HG03039 (cell line): ENCODE results near the gene TM9SF3.

ENCODE experiments used
- ATAC-seq: cut with Tn5 transposase; IDR thresholded peaks from one replicate; pipeline ENCODE4 v1.9.1; 2021; ENCODE audit warnings: mild to moderate bottlenecking, moderate library complexity; ENCODE audit not compliant: unreplicated experiment

Gene TM9SF3

DNA sequence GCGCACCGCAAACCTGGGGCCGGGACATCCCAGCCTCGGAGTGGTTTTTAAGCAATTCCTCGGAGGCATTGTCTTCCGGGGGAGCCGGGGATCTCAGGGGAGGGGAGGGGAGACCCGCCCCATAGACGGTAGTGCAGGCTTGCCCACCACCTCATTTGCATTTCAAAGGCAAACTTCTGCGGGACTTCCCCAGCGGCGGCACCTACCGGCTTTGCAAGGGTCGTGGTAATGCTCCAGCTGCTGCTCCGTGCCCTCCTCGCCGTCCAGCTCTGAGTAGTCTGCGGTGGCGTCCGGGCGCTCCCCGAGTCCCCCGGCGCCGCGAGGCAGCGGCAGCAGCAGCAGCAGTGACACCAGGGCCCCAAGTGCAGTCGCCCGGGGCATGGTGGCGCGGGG lies 73.5 kb downstream of the TM9SF3 start:
- no peak for ATAC-seq

DNA sequence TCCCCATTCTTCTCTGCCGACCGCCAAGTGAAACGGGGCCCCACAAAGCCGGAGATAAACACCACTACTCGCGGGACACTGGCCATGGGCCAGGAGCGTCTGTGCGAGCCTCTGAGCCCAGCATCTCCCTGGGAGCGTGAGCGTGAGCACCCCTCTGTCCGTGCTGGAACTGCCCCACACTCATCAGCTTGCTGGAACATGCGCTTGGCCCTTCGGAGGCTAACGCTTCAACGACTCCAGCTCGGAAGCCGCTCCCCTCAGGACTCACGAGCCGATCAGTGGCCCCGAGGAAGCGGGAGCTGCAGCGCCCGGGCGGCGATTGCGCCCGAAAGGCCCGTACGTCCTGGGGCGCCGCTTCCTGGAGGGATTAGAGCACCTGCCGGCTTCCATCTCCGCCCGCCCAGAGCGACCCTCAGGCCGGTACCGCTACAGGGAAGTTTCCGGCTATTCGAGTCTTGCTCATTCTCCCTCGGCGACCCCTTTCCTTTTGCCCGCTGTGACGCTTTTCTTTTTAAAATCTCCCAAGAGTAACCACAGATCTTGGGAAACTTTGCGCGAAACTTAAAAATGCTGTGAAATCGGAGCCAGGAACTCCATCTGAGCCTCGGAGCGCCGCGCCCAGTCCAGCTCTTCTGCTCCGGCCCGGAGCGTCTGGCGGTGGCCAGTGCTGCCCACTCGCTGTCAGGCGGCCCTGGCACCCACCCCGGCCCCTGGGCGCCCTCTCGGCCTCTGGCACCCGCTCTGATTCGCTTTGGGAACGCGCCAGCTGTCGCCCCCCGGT lies 74.1 kb downstream of the TM9SF3 start:
- ATAC-seq, result no peak

GRCh38 chr10:96511044-96511945 lies 75.5 kb downstream of the TM9SF3 start:
- ATAC-seq, result no peak

DNA sequence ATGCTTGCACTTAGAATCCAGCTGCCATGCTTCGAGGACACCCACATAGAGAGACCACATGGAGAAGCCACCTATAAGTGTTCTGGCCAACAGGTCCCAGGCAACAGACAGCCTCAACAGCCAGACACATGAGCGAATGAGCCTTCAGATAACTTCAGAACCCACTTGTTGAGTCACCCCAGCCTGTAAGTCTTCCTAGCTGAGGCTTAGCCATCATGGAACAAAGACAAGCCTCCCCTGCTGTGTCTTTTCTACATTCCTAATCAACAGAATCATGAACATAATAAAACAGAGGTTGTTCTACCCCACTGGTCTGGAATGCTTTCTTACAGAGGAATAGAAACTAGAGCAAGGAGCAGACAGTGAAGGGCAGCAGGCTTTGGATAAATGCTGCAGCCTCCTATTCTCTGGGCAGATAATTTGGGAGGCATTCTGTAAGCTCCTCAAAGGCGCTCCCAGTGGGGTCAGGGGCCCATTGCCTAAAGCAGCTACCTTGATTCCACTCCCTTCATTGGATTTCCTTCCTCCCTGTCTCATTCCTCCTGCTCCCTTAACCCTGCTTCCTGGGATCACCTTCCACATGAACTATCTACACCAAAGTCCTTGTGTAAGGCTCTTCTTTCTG lies 77.7 kb downstream of the TM9SF3 start:
- ATAC-seq, result no peak

DNA sequence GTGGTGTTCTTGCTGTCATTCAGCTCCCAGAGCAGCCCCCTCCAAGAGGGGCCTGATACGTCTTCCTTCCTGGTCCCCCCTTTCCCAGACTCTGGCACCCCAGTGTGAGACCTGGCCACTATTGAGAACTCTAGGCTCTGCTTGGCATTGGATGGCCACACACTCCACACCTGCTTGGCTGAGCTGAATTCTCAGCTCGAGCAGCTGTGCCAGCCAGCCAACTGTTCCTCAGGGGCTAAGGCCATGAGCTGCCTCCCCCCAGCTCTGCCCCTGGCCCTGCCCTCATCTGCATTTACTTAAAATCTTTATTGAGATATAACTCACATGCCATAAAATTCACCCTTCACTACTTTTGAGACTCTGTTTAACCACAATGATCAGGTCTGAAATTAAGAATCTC lies 79.8 kb downstream of the TM9SF3 start:
- ATAC-seq, result no peak

- ATAC-seq, result no peak
These were observed 81.4 kb downstream of the TM9SF3 start for GRCh38 chr10:96505150-96506136.

DNA sequence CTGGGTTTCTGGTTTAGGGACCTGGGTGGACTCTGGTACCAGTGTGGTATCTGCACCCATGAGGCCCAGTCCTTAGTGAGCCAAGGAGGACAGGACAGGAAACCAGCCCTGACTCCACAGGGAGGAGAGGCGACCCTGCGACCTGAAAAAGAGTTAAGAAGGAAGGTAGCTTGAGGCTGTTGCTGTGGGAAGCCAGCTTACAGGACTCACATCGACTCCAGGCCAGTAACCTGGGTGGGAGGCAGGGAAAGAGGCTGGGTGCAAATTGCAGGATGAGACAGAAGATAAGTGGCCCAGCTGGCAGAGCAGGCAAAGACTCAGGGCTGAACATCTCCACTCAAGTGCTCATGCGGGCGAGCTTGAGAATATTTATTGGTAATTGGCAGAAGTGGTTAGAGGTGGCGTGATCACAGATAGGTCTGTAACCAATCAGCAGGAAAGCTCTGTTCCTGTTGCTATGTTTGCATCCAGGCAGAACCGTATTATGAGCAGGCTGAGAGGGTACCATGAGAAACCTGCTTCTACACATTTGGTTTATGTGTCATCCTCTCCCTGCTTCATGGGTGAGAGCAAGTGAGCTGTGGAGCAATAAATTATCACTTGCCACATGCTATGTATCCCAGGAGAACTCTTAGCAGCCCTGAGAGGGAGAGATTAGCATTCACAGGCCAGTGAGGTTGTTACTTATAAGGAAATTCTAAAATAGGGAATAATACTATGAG lies 84.1 kb downstream of the TM9SF3 start:
- ATAC-seq, result no peak

DNA sequence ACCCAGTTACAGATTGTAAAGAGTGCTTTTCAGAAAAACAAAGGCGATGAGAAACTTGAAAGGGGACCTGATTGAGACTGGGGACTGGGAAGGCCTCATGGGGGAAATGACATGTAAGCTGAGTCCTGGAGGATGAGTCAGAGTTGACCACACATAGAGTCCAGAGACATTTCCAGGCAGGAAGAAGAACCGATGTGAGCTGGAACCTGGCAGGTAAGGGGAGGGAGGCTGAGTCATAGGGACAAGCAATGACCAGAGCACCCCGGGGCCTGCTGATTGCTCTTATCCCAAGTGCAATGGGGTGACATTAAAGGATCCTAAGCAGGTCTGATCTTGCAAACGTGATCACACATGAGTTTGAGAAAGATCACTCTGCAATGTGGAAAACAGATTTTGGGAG lies 84.8 kb downstream of the TM9SF3 start:
- ATAC-seq, result no peak

GRCh38 chr10:96500519-96500918 lies 86.3 kb downstream of the TM9SF3 start:
- no peak for ATAC-seq

DNA sequence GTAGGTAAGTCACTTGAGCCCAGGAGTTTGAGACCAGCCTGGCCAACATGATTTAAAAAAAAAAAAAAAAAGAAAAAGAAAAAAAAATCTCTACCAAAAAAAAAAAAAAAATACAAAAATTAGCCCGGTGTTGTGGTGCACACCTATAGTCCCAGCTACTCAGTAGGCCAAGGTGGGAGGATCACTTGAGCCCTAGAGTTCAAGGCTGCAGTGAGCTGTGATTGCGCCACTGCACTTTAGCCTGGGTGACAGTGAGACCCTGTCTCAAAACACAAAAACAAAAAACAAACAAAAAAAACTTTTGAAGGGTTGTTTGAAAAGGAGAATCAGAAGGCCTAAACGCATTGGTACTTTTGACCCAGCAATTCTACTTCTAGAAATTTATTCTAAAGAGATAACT lies 86.8 kb downstream of the TM9SF3 start:
- no peak for ATAC-seq

GRCh38 chr10:96497391-96497790 lies 89.4 kb downstream of the TM9SF3 start:
- no peak for ATAC-seq

GRCh38 chr10:96496281-96496925 lies 90.4 kb downstream of the TM9SF3 start:
- ATAC-seq, result no peak

DNA sequence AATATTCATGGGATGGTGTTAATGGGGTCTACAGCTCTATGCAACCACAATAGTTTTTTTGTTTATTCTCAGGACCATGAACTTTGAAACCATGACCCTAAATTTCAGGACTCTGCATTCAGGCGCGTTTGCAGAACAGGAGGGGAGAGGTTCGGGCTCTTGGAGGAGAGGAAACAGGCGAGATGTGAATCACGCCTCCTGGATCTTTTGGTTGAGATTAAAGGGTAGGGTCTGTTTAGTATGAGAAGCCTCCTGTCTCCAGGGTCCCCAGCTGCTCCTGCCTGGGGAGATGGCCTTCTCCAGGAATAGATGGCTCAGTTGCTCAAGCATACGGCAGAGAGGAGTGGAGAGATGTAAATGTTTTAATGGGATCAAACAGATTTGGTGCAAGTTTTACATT lies 91.3 kb downstream of the TM9SF3 start:
- ATAC-seq, result no peak

- no peak for ATAC-seq
These were observed 92.1 kb downstream of the TM9SF3 start for GRCh38 chr10:96494694-96495093.

DNA sequence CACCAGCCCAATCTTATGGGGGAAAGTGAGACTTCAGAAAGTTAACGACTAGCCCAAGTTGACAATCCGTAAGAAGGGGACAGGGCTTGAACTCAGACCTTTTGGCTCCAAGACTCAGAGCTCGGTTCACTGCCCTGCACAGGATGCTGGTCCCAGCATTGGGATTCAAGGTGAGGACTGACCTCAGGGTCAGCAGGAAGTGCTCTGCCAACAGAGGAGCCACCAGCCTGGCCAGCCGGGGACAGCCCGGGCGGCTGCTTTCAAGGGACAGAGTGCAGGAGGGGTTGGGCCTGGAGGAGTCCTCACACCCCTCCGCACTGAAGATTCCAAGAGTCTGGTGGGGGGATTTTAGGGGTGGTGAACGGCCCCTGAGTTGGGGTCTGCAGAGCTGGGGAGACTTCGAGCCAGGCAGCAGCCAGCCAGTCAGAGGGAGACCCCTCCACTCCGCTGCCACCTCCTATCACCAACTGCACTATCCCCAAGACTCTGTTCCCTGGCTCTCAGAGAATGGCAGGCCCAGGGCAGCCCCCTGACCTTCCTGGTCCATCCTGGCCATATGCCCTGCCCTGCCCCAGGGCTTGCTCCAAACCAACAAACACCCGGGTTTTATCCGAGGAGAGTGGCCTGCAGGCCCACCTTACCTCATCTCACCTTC lies 92.8 kb downstream of the TM9SF3 start:
- no peak for ATAC-seq

DNA sequence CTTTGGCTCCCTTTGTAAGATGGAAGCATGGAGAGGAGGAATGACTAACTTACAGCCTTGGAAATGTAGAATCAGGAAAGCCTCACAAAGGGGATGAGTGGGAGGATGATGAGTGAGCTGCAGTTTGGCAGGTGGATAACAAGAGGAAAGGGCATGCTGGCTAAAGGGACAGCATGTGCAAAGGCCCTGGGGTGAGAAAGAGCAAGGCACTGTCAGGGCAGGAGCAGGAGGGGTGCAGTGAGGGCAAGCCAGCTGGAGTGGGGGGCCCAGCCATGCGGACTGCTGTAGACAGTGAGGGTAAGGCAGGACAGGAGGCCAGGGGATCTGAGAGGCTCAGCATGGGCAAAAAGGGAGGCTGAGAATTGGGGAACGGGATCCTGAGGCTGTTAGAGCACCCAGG lies 93.6 kb downstream of the TM9SF3 start:
- ATAC-seq, result no peak

GRCh38 chr10:96491303-96491702 lies 95.5 kb downstream of the TM9SF3 start:
- ATAC-seq, result no peak

DNA sequence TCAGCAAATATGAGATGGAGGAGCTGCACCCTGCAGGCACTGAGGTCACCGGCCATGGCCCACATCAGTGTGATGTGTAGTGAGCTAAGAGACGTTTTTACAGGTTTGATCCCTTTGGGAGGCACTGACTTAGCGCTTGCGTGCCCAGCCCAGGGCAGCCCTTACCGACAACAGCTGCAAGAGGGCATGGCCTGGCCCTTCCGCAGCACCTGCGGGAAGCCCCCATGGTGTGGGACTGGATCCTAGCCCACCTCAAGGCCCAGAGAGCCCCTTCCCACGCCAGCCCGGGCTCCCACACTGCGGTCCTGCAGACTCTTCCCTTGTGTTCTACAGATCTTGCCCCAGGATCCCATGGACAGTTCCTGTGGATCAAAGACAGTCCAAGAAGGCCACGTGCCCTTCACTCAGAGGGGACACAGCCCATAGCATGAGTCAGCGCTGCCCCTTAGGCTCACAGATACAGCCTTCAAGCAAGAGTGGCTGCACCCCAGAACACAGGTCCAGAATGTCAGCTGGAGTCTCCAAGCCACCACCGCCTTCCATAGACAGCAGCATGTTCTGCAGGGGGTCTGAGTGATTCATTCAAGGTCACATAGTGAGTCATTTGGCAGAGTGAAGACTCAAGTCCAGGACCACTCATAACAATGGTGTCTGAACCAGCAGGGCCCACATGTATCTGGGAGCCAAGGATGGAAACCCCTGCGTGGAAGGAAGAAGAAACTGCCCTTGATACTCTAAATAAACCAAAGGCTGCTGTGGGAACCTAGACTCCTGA lies 98.5 kb downstream of the TM9SF3 start:
- no peak for ATAC-seq
